ENCODE results near the gene PCAT6. TPM values are rescaled to one million over a fixed set of nuclear protein-coding genes. Genes with fewer than 3 reads are reported as not detected.

The PCAT6 gene
- total and polyA plus RNA-seq, 2 donors from 2014 or later = 2.0 to 5.8 TPM

DNA sequence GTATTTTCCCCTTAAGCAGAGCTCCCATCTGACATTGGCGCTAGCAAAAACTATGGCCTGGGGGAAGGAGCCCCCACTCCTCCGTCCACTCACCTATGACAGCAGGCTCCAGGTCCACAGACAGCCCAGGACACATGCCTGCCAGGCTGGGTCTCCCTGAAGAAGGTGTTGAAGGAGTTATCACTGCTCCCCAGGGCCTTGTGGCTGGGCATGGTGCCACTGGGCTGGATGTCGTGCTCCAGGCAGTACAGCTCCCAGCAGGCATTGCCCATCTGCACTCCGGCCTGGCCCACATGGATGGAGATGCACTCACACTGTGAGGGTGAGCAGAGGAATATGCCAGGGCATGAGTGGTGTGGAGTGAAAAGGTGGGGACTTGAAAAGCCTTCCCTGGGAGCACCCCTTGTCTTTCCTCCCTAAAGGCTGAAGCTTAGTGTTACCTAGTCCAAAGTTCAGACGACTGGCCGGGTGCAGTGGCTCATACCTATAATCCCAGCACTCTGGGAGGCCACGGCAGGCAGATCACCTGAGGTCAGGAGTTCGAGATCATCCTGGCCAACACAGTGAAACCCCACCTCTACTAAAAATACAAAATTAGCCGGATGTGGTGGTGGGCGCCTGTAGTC is 48.1 kb downstream of the PCAT6 start:
- H3K9ac ChIP-seq (ENCODE audit: low read length in 3 of 3) = no peak overlapping the region
- intact Hi-C loops (cut with DNase I) = no loop called here
- no peaks in the 10 kb centered on the region for H3K9me3 ChIP-seq (ENCODE audit: control insufficient read depth in 2 of 3, insufficient read depth in 1 of 3, low read length in 3 of 3)
- DNase-seq = peak in 1 of 5 donors; percentile 80
- FAIRE-seq = no peak
- H3K4me3 ChIP-seq (ENCODE audit: low read length in 3 of 3) = no peak overlapping the region
- peaks cover 0 to 26% (median 11%) of the 10 kb centered on the region in 3 donors for H3K4me1 ChIP-seq (ENCODE audit: control insufficient read depth in 2 of 3, insufficient read depth in 2 of 3, low read depth in 1 of 3, low read length in 3 of 3)
- TF ChIP-seq, protein P1, sequence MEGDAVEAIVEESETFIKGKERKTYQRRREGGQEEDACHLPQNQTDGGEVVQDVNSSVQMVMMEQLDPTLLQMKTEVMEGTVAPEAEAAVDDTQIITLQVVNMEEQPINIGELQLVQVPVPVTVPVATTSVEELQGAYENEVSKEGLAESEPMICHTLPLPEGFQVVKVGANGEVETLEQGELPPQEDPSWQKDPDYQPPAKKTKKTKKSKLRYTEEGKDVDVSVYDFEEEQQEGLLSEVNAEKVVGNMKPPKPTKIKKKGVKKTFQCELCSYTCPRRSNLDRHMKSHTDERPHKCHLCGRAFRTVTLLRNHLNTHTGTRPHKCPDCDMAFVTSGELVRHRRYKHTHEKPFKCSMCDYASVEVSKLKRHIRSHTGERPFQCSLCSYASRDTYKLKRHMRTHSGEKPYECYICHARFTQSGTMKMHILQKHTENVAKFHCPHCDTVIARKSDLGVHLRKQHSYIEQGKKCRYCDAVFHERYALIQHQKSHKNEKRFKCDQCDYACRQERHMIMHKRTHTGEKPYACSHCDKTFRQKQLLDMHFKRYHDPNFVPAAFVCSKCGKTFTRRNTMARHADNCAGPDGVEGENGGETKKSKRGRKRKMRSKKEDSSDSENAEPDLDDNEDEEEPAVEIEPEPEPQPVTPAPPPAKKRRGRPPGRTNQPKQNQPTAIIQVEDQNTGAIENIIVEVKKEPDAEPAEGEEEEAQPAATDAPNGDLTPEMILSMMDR (IDR thresholded peaks at IDR 0.05; ENCODE audit: borderline replicate concordance, extremely low read depth, insufficient read depth) = no peak
- H3K27me3 ChIP-seq (ENCODE audit: control insufficient read depth, insufficient read depth, low read length) = no peaks in the 10 kb centered on the region
- peak overlapping the region; percentile 33 to 74 for H3K27ac ChIP-seq (ENCODE audit: low read depth in 2 of 2, low read length in 2 of 2)
- H3K36me3 ChIP-seq (ENCODE audit: control insufficient read depth in 2 of 3, insufficient read depth in 3 of 3, low read length in 3 of 3) = peaks cover 0 to 4% (median 0%) of the 10 kb centered on the region in 3 donors

DNA sequence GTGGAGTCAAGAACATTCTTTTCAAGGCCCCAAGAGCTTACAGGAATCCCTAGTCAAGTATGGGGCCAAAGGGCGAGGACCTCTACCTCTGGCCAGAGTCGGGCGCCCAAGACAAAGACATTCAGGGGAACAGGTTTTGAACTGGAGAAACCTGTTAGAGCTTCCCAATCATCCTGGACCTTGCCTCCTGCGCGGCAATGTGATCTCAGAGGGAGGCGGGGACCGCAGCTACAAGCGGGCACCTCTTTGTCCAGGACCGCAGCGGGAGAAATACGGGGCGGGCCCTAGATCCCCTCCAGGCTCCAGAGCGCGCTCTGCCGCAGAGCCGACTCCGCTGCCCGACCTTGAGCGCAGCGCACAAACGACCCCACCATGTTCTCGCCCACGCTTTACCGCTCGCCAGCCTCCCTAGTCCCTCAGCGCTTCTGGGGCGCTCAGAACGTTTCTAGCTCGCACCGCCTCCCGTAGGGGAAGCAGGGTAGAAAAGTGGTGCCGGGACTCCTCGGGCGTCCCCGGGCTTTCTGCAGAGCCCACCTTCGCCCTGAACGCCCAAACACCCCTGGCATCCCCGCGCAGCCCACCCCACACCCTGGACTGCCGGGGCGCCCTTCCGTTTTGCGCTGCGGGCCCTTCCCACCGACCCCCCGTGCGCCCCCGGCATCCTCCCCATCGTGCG is 50.1 kb downstream of the PCAT6 start:
- peaks cover 0 to 26% (median 11%) of the 10 kb centered on the region in 3 donors for H3K4me1 ChIP-seq (ENCODE audit: control insufficient read depth in 2 of 3, insufficient read depth in 2 of 3, low read depth in 1 of 3, low read length in 3 of 3)
- no peaks in the 10 kb centered on the region for H3K27me3 ChIP-seq (ENCODE audit: control insufficient read depth, insufficient read depth, low read length)
- TF ChIP-seq, protein P1 (IDR thresholded peaks at IDR 0.05; ENCODE audit: borderline replicate concordance, extremely low read depth, insufficient read depth) = no peak
- H3K27ac ChIP-seq (ENCODE audit: low read depth in 2 of 2, low read length in 2 of 2) = peak overlapping the region; percentile 59 to 63
- peak; percentile 77 to 90 (median 85) for DNase-seq
- FAIRE-seq = no peak
- peak overlapping the region in 2 of 3 donors; percentile 55 to 62 for H3K9ac ChIP-seq (ENCODE audit: low read length in 3 of 3)
- intact Hi-C loops (cut with DNase I) = no loop called here
- no peaks in the 10 kb centered on the region for H3K36me3 ChIP-seq (ENCODE audit: control insufficient read depth in 2 of 3, insufficient read depth in 3 of 3, low read length in 3 of 3)
- H3K9me3 ChIP-seq (ENCODE audit: control insufficient read depth in 2 of 3, insufficient read depth in 1 of 3, low read length in 3 of 3) = no peaks in the 10 kb centered on the region
- H3K4me3 ChIP-seq (ENCODE audit: low read length in 3 of 3) = peak overlapping the region; percentile 66 to 81 (median 70)

Other genes with a start within 250 kb of the PCAT6 start
- 0.19 TPM for gene SYT2, start 100.5 kb upstream of the PCAT6 start, total RNA-seq
- 0.15 TPM for gene SYT2, start 100.5 kb upstream of the PCAT6 start, polyA plus RNA-seq (ENCODE audit: insufficient read depth, low read depth, low replicate concordance)
- 55.5 TPM for gene KDM5B, start 2.5 kb upstream of the PCAT6 start, total RNA-seq
- 10.7 TPM for gene KDM5B, start 2.5 kb upstream of the PCAT6 start, polyA plus RNA-seq (ENCODE audit: insufficient read depth, low read depth, low replicate concordance)
- gene RABIF, start 78.2 kb downstream of the PCAT6 start, total RNA-seq = 8.7 TPM
- gene RABIF, start 78.2 kb downstream of the PCAT6 start, polyA plus RNA-seq (ENCODE audit: insufficient read depth, low read depth, low replicate concordance) = 9.4 TPM
- gene KLHL12, start 116.3 kb downstream of the PCAT6 start, total RNA-seq = 28.2 TPM
- gene KLHL12, start 116.3 kb downstream of the PCAT6 start, polyA plus RNA-seq (ENCODE audit: insufficient read depth, low read depth, low replicate concordance) = 27.5 TPM
- gene ADIPOR1, start 147.4 kb downstream of the PCAT6 start, total RNA-seq = 66.8 TPM
- gene ADIPOR1, start 147.4 kb downstream of the PCAT6 start, polyA plus RNA-seq (ENCODE audit: insufficient read depth, low read depth, low replicate concordance) = 70.0 TPM
- 52.7 TPM for gene CYB5R1, start 156.3 kb downstream of the PCAT6 start, total RNA-seq
- 94.8 TPM for gene CYB5R1, start 156.3 kb downstream of the PCAT6 start, polyA plus RNA-seq (ENCODE audit: insufficient read depth, low read depth, low replicate concordance)
- 47.9 TPM for gene TMEM183A, start 196.4 kb downstream of the PCAT6 start, total RNA-seq
- 47.5 TPM for gene TMEM183A, start 196.4 kb downstream of the PCAT6 start, polyA plus RNA-seq (ENCODE audit: insufficient read depth, low read depth, low replicate concordance)
- gene PPFIA4, start 215.5 kb downstream of the PCAT6 start, total RNA-seq = 1.7 TPM
- gene PPFIA4, start 215.5 kb downstream of the PCAT6 start, polyA plus RNA-seq (ENCODE audit: insufficient read depth, low read depth, low replicate concordance) = 5.2 TPM